Measurements from ENCODE around the gene REXO2.
A peak's percentile ranks its signal among the peaks of the same experiment; 100 is the strongest.

The REXO2 gene

DNA sequence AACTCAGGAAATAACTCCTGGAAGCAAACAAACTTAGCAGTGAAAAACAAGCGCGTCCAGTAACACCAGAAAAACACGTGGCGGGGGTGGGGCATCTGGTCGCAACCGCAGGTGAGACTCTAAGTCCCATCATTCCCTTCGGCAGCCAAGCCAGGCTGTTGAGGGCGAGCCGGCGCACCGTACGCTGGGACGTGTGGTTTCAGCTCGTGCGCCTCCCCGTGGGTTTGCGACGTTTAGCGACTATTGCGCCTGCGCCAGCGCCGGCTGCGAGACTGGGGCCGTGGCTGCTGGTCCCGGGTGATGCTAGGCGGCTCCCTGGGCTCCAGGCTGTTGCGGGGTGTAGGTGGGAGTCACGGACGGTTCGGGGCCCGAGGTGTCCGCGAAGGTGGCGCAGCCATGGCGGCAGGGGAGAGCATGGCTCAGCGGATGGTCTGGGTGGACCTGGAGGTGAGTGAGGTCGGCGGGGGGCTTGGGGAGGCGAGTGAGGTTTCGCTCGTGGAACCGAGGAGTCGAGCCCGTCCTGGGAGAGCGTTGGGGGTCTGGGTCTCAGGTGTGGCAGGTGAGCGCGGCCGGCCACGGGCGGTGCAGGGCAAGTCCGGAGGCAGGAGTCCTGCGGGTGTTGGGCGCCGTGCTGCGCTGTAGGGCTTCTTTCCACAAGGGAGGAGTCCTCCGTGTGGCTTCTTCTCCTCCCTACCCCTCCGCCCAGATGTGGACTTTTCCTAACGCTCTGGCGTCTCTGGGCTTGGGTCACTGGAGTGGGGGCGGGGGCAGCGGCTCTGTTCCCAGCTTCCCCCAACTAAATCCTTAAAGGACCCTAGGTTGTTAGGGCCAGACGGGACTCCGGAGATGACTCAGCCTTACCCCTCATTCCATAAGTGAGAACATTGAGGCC, at the start of gene REXO2:
TSS of gene REXO2 (plus strand) at position 239 of the 892 bp plus-strand sequence. CDS start at position 301, 62 bp downstream.
- DNase-seq (ENCODE audit: low read depth in 2 of 3, low spot score in 1 of 3) = peak; percentile 83 to 91 (median 87)

DNA sequence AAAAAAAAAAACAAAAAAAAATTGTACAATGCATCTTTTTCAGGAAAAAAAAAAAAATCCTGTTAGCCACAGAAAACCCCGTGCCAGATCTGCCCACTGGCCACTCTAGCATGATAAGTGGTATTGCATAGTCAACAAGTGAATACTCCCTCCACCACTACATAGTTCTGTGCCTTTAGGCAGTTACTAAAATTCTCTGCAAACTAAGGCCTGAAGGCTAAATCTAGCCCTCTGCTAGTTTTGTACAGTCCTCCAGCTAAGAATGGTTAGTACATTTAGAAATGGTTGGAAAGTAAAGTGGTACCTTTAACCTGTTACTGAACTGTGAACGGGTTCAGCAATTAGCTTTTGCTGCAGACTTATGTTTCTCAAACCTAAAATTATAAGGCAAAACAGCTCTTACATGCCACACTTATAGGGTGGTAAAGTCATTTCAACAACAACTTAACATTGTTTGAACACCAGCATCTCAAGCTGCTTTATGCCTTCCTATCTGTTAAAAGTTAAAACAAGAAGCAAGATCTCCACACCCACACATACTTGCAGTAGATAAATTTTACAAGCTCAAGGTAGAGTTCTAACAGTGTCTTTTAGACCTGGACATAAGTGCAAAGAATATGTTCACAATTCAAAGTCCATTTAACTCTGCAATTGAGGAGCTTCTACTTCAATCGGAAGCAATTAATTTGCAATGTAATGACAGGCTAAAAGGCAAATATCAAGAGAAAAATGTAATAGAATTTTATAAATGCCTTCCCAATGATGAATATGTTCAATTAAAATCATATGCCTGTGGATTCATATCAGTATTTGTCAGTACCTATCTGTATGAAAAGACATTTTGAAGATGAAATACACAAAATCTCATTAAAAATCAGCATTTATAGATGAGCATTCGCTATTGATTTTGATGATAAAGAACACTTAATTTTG, 46.3 kb upstream of the REXO2 start:
- no peak for DNase-seq (ENCODE audit: low read depth in 2 of 3, low spot score in 1 of 3)

DNA sequence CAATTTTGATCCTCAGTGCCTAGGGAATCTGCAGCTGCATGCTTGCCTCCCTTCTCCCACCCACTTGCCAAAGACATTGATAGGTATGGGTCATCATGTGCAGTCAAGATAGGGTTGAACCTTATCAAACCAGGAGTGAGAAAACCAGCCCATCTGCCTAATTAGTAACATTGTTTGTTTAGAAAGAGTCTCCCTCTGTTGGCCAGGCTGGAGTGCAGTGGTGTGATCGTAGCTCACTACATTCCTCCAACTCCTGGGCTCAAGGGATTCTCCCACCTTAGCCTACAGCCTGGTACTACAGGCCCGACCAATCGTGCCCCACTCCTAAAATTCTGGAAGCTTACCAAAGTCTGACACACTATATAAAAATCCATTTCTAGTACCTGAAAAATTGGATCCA, 43.5 kb upstream of the REXO2 start:
- DNase-seq (ENCODE audit: low read depth in 2 of 3, low spot score in 1 of 3) = no peak

DNA sequence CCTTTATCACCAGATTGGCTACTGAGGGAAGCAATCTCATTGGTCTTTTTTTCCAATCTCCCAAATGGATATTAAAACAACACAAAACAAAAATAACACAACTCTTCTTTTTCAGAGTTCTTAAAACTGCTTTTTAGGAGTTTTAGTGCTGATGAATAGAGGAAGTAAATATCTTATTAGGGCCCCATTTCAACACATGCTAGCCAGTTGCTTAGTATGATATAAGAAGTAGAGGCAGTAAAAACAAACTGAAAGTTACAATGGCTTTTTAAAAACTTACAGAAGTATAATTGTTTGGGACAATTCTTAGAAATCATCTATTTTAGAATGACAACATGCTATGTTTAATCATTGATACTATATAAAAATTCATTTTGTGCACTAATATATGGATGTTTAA, 42.4 kb upstream of the REXO2 start:
- DNase-seq (ENCODE audit: low read depth in 2 of 3, low spot score in 1 of 3) = no peak

DNA sequence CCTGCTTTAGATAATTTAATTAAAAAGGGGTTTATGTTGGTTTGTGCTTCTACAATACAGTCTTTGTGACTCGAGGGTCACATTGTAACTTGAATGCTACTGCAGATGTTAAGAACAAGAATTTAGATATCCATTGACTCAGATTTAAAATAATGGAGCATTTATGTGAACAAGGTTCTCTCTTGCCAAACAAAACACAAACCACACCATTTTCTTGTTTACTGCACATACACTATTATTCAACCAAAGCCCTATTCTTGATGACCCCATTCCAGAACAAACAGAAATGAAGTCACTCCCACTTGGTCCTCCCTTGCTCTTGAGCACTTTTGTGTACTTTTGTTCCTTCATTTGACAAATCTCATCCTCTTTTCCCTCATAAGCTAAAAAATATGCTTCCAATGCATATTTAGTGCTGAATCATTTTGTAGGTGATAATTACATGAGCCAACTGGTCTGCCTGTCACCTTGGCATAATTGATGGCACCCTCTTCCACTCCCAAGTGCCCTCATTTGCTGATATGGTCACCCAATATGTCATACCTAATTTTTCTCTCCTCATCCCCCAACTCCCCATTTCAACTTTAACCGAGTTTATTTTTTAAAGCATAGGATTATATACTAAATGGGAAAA, 41.8 kb upstream of the REXO2 start:
- DNase-seq (ENCODE audit: low read depth in 2 of 3, low spot score in 1 of 3) = no peak

DNA sequence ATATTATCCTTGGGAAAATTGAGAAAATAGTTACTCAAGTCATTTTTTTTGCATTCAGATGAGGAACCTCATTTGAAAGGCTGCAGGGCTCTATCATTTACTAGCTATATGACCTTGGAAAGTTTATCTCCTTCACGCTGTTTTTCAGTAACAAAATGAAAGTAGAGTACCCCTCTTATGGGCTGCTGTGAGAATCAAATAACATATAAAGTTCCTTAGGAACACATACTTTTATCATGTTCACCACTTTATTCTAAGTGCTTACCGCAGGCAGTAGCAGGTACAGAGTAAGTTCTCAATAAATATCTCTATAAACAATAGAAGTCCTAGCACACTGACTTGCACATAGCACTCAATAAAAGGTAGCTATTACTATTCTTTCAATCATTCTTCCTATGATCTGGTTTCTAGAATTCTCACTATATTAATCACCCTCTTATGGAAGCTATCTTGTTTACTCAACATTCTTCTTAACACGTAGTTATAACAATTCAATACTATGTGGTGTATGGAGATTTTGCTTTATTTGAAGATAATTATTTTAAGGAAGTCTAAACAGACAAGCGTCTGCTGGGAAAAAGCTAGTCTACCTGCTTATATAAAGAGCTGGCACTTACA, 40.9 kb upstream of the REXO2 start:
- no peak for DNase-seq (ENCODE audit: low read depth in 2 of 3, low spot score in 1 of 3)

DNA sequence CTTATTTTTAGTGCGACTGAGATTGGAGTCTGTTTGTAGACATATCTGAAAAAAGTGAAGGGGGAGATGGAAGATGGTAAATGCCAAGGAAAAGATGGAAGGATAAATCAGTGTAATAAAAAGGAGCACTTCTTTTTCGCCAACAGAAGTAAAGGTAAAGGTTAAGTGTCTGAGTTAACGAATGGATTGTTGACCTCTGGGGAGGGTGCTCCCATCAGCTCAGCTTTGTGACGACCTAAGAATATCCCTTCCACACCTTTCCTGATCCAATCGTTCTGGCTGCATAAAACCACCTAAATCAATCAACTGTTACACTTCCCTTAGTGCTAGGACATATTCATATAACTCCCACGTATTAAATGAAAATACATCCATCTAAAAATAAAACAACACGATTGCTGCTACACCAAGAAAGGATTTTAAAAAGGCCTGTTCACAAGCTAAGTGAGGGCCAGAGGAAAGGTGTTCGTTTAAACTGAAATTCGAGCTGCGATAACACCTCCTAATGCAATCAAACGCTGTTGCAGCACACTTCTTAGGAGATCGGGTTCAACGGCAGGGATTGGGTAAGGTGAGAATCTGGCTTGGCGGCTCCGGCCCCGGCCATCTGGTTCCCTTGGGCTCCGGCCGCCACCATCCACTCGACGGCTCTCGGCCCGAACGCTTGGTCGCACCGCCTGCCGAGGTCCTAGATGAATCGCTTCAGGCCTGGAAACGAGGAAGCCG, 39.6 kb upstream of the REXO2 start:
- no peak for DNase-seq (ENCODE audit: low read depth in 2 of 3, low spot score in 1 of 3)

DNA sequence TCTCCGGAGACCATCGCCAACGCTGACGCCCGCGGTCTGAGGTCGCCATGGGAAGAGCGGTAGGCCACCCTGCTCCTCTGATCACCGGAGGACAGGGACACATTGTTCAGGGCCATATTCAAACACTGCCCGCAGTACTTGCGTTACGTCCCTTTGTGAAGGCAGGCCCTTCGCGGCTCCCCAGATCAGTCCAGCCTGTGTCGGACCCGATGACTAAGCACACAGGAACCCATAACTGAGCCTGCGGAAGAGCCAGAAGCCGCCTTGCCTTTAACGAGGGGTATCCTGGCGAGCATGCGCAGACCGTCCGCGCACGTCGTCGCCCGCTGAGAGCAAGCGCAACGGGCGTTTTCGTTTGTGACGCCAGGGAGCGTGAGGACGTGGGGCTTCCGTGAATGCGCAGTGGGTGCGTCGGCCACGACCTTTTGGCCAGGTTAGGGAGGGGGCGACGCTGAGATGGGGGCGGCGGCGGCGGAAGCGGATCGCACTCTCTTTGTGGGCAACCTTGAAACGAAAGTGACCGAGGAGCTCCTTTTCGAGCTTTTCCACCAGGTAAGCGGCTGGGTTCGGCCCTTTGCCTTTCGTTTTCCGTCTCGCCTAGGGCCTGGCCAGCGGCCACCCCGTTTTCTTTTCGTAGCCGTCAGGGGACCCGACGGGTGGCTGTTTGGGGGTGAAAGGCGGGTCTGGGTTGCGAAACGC, 38.9 kb upstream of the REXO2 start, which contains the start of the genes C11orf71 and RBM7:
TSS of gene C11orf71 (minus strand) at position 296 of the 699 bp plus-strand sequence. CDS start at position 116, 180 bp downstream.
TSS of gene RBM7 (plus strand) at position 451 of the 699 bp plus-strand sequence. CDS start at position 457, 6 bp downstream.
- DNase-seq (ENCODE audit: low read depth in 2 of 3, low spot score in 1 of 3) = peak; percentile 92 to 96 (median 95)

DNA sequence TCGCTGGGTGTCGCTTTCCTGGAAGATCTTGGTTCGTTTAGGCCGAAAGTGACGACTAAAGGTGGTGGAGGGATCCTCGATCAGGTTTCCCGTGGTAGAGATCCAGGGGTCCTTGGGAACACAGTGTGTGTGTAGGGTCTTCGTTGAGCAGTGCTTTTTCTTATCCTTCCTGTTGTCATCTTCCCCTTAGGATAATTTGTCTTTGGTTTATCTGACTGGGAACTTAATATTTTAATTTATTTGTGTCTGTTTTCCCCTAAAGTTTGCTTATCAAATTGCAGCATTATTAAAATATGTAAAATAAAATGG, 38.4 kb upstream of the REXO2 start:
- no peak for DNase-seq (ENCODE audit: low read depth in 2 of 3, low spot score in 1 of 3)

DNA sequence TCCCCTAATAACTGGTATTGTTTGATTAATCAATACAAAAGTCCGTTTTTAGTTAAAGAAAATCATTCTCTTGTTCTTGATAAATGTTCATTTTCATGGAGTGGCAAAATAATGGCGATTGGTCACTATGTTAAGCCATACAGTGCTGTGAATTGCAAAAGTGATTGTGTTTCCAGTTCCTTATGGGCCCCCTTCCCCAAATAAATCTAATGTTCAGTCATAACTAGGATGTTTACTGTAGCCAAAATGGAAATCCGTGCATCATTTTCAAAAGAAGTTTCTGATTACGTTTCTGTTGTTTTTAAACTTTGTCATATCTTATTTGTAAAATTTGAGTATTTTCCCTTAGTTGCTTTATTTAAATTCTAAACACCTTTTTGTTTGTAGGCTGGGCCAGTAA, 38.0 kb upstream of the REXO2 start:
- no peak for DNase-seq (ENCODE audit: low read depth in 2 of 3, low spot score in 1 of 3)

DNA sequence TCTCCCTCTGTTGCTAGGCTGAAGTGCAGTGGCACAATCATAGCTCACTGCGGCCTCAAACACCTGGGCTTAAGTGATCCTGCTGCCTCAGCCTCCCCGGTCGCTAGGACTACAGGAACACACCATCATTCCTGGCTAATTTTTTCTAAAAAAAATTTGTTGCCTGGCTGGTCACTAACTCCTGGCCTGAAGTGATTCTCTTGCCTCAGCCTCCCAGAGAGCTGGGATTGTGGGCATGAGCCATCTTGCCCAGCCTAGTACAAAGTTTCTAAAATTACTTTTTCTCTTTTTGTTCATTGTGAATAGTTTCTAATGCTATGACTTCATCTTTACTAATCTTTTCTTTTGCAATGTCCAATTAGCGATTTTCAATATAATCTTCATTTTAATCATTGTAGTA, 26.3 kb upstream of the REXO2 start:
- DNase-seq (ENCODE audit: low read depth in 2 of 3, low spot score in 1 of 3) = no peak

DNA sequence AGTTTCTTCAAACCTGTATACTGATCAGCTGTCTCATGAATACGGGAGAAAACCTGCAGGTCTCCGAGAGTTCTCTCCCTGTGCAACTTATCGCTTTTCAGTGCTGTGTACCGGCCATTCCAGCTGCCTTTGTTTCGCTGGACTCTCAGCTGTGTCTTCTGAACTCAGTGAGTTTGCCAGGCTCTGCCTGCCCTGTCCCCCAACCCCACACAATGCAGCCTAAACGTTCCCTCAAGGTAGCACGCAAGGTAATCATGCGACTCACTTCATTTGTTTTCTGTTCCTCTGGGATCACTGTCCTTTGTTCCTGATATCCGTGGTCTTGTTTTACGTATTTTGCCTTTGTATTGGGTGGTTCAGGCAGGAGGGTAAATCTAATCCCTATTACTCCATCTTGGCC, 25.3 kb upstream of the REXO2 start:
- no peak for DNase-seq (ENCODE audit: low read depth in 2 of 3, low spot score in 1 of 3)

DNA sequence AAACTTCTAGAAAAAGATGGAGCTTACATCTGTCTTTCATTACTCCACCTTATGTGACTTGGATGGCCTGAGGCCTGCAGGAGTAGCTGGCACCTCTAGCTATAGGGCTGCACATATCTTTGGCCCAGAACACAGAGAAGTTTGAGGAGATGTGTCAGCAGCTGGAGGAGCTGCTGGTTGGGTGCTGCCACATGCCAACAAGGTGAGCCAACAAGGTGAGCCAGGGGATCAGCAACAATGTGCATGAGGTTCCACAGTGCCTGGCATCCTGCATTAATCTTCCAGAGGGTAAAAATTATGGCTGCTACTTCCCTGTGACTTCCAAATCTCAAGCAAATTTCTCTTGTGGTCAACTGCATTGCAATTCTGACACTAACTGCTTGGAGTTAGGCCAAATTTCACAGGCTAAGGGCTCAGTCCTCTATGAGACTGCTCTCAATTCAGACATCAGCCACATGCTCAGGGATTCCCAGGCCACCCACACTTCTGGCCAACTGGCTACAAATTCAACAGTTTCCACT, 22.8 kb upstream of the REXO2 start:
- no peak for DNase-seq (ENCODE audit: low read depth in 2 of 3, low spot score in 1 of 3)

DNA sequence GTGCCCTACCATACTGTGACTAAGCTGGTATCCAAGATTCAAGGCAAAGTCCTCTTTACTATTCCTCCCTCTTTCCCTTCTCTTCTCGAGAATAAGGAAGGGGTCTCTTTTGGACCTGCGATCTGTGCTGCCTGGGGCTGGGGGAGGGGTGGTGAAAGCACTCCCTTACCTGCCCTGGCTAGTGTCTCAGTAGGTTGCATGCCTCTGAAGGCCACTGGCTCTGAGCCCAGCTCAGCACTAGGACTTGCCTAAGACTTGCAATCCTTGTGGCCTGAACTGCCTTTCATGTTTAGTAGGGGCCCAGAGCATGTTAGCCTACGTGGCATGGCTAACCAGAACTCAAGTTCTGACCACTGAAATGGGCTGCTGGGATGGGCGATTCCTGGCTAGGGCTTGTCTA, 13.0 kb upstream of the REXO2 start:
- DNase-seq (ENCODE audit: low read depth in 2 of 3, low spot score in 1 of 3) = no peak

DNA sequence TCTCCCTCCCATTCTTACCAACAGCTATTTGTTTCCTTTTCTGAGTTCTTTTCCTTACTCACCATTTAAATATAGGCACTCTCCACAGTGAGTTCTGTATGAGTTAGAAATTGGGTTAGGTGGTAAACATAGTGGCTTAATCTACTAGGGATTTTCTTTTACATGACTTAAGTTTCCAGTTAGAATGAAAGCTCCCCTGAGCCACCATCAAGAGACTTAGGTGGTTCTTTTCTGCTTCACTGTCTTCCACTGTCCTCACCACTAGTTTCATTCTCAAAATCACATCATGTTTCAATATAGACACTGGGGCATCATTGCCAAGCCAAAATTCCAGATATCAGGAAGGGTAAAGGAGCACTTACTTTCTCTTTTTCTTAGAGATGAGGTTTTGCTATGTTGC, 9.0 kb upstream of the REXO2 start:
- DNase-seq (ENCODE audit: low read depth in 2 of 3, low spot score in 1 of 3) = no peak

DNA sequence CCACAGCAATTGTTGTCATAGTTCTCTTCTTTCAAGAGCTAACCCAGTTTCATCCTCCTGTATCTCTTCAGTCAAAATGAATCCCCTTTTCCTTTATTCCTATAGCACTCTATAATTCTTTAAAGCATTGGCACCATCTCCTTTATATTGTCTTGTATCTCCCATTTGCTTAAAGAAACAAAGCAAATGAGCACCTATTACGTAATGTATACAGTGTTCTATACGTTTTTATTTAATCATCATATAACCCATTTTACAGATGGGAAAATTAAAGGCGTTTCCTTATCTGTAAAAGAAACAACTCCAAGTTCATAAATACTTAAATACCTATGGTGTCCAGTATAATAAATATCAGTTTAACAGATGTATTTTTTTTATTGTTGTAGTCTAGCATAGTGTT, 6.4 kb upstream of the REXO2 start:
- no peak for DNase-seq (ENCODE audit: low read depth in 2 of 3, low spot score in 1 of 3)

DNA sequence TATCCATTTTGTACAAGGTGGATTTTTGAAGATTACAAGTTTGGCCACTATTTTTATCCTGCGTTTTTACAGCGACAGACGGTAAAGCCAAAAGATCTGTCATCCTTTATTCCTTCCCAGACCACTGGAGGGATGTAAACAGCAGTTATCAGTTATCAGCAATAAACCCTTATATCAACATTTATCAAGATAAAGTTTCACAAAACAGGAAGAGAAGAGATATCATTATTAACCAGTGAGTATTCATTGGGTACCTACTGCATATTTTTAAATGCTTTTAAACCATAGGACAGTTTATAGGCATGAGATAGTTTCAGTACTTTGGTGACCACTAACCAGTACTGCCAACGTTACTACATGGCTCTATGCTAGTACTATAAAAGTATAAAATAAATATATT, 5.9 kb upstream of the REXO2 start:
- DNase-seq (ENCODE audit: low read depth in 2 of 3, low spot score in 1 of 3) = no peak

DNA sequence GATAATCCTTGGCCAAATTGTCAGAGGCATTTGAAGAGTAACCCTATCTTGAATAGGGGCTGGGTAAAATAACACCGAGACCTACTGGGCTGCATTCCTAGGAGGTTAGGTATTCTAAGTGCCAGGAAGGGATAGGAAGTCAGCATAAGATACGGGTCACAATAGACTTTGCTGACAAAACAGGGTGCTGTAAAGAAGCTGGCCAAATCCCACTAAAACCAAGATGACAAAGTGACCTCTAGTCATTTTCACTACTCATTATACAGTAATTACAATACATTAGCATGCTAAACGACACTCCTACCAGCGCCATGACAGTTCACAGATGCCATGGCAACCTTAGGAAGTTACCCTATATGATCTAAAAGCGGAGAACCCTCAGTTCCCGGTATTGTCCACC, 964 bp upstream of the REXO2 start:
- DNase-seq (ENCODE audit: low read depth in 2 of 3, low spot score in 1 of 3) = no peak

DNA sequence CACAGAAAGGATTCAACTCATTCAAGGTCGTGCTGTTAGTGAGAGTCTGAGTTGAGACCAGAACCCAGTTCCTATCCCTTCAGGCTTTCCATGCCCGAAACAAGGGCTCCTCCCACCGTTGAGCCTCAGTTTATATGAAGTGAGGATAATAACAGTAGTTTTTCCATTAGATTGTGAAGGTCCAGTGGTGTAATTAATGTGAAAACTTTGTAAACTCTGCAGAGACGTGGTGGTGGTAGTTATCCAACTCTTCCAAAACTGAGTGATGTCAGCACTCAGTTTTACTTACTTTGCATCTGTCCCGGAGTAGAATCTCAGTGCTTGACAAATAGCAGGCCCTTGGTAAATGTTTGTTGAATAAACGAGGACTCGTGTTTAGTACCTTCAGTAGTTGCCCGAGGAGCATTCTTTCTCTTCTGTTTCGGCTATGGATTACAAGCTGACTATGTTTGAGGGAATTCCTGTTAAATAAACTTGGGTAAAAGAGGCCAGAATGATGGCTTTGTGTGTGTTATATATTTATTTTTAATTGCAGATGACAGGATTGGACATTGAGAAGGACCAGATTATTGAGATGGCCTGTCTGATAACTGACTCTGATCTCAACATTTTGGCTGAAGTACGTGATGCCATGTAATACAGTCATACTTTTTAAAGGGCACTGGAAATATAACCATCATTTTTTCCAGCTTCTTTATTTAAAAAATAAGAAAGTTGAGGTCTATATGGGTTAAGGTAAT, 1.0 kb downstream of the REXO2 start:
- DNase-seq (ENCODE audit: low read depth in 2 of 3, low spot score in 1 of 3) = no peak
